Measurements from ENCODE around the gene NDUFB10.
A peak's percentile ranks its signal among the peaks of the same experiment; 100 is the strongest.
"Not testable (repeated sequence)": the region's sequence is repeated elsewhere in the genome, so short reads cannot be mapped to it uniquely, and the experiment has no call there.

NDUFB10 gene

GRCh38 chr16:1959269-1960039, at the start of gene NDUFB10:
TSS of gene NDUFB10 (plus strand) at chr16:1959538. CDS start at chr16:1959625, 87 bp downstream.
- DNase-seq = peak; percentile 53

GRCh38 chr16:1909561-1910231, 49.6 kb upstream of the NDUFB10 start:
- no peak for DNase-seq

GRCh38 chr16:1911467-1912214, 47.7 kb upstream of the NDUFB10 start:
- no peak for DNase-seq

- no peak for DNase-seq
Measured at GRCh38 chr16:1912215-1912543, 47.2 kb upstream of the NDUFB10 start.

GRCh38 chr16:1913327-1914083, 45.8 kb upstream of the NDUFB10 start:
- DNase-seq = peak; percentile 19

GRCh38 chr16:1914084-1914608, 45.2 kb upstream of the NDUFB10 start:
- no peak for DNase-seq

GRCh38 chr16:1914988-1915387, 44.4 kb upstream of the NDUFB10 start:
- DNase-seq = no peak

GRCh38 chr16:1915732-1916639, 43.4 kb upstream of the NDUFB10 start:
- no peak for DNase-seq

- DNase-seq = no peak
Measured at GRCh38 chr16:1916640-1916990, 42.7 kb upstream of the NDUFB10 start.

GRCh38 chr16:1917056-1917664, 42.2 kb upstream of the NDUFB10 start:
- DNase-seq = no peak

- no peak for DNase-seq
Measured at GRCh38 chr16:1917665-1918350, 41.5 kb upstream of the NDUFB10 start.

- DNase-seq = no peak
Measured at GRCh38 chr16:1918351-1919326, 40.7 kb upstream of the NDUFB10 start, which contains the start of gene HS3ST6. TSS of gene HS3ST6 (minus strand) at chr16:1918415. CDS start at chr16:1918323, 92 bp downstream.

GRCh38 chr16:1919327-1919998, 39.9 kb upstream of the NDUFB10 start:
- no peak for DNase-seq

GRCh38 chr16:1920122-1920521, 39.2 kb upstream of the NDUFB10 start:
- DNase-seq = not testable (repeated sequence)

GRCh38 chr16:1920727-1921171, 38.6 kb upstream of the NDUFB10 start:
- no peak for DNase-seq

- DNase-seq = no peak
Measured at GRCh38 chr16:1922357-1922756, 37.0 kb upstream of the NDUFB10 start.

GRCh38 chr16:1923299-1924034, 35.9 kb upstream of the NDUFB10 start:
- no peak for DNase-seq

- no peak for DNase-seq
Measured at GRCh38 chr16:1924095-1924494, 35.2 kb upstream of the NDUFB10 start.
